ENCODE data around the gene TRMT5.

DNA sequence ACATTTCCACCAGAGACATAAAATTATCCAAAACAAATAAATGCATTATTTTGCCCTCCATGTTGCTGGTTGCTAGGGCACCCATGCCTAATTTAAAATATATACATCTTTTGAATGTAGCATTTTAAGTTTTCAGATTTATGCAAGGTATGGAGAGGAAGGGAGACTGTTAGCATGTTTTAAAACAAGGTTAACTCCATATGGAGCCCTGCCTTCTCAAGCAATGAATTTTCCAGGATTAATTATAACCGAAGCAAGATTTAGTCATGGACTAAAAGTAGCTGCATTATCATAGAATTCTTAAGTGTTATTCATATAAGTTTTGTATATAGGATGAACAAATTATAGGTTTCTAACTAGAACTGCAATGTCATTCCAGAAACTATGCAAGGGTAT is 37.2 kb downstream of the TRMT5 start:
- no peak for TF ChIP-seq BACH2 (CRISPR knock-in tag; IDR thresholded peaks at IDR 0.05; ENCODE audit: borderline replicate concordance)
- TF ChIP-seq TSHZ2 (CRISPR knock-in tag; IDR thresholded peaks at IDR 0.05): no peak
- no peak for TF ChIP-seq ZNF70 (CRISPR knock-in tag; IDR thresholded peaks at IDR 0.05)
- no peak for TF ChIP-seq ZNF565 (CRISPR knock-in tag; conservative IDR thresholded peaks at IDR 0.05; ENCODE audit: low read depth)
- TF ChIP-seq TOX (CRISPR knock-in tag; IDR thresholded peaks at IDR 0.05; ENCODE audit: borderline replicate concordance): no peak
- no peak for TF ChIP-seq OSR1 (CRISPR knock-in tag; IDR thresholded peaks at IDR 0.05)
- TF ChIP-seq ARNTL (CRISPR knock-in tag; IDR thresholded peaks at IDR 0.05; ENCODE audit: borderline replicate concordance, low read depth): no peak
- no peak for TF ChIP-seq ISL1 (CRISPR knock-in tag; IDR thresholded peaks at IDR 0.05)
- no peak for TF ChIP-seq ZC3H10 (CRISPR knock-in tag; IDR thresholded peaks at IDR 0.05)
- TF ChIP-seq, protein P1, sequence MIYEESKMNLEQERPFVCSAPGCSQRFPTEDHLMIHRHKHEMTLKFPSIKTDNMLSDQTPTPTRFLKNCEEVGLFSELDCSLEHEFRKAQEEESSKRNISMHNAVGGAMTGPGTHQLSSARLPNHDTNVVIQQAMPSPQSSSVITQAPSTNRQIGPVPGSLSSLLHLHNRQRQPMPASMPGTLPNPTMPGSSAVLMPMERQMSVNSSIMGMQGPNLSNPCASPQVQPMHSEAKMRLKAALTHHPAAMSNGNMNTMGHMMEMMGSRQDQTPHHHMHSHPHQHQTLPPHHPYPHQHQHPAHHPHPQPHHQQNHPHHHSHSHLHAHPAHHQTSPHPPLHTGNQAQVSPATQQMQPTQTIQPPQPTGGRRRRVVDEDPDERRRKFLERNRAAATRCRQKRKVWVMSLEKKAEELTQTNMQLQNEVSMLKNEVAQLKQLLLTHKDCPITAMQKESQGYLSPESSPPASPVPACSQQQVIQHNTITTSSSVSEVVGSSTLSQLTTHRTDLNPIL (CRISPR knock-in tag; IDR thresholded peaks at IDR 0.05; ENCODE audit: low read depth): no peak
- TF ChIP-seq PATZ1 (CRISPR knock-in tag; IDR thresholded peaks at IDR 0.05; ENCODE audit: borderline replicate concordance): no peak
- TF ChIP-seq PPARA (CRISPR knock-in tag; IDR thresholded peaks at IDR 0.05; ENCODE audit: borderline replicate concordance): no peak
